Left lung (tissue), 10 donors: ENCODE data around the gene SDHB. TPM values are rescaled to one million over a fixed set of nuclear protein-coding genes. Genes with fewer than 3 reads are reported as not detected.

Experiments
- ATAC-seq: fragments of 200-7000 bp; cut with Tn5 transposase; one replicate; pipeline ENCODE4 v1.9.1; 2020; ENCODE audit warnings: moderate library complexity
- DNase-seq, 4 donors: peaks; one replicate each; pipeline ENCODE4 v3.0.0-alpha.2; 2013 to 2020
- H3K27ac ChIP-seq, 2 donors: fragments of 200-600 bp; sonication (generic) in 1 of 2; one replicate each; pipeline versions ENCODE4 v1.5.0 to v1.8.0; 2020 to 2021
- H3K27me3 ChIP-seq, 2 donors: fragments of 200-600 bp; sonication (generic) in 1 of 2; one replicate each; pipeline versions ENCODE4 v1.5.0 to v1.8.0; 2020 to 2021
- H3K36me3 ChIP-seq, 2 donors: fragments of 200-600 bp; sonication (generic) in 1 of 2; one replicate each; pipeline versions ENCODE4 v1.5.0 to v1.8.0; 2020 to 2021
- H3K4me1 ChIP-seq, 2 donors: fragments of 200-600 bp; one replicate each; pipeline ENCODE4 v1.8.0; 2021
- H3K4me3 ChIP-seq, 2 donors: fragments of 200-600 bp; sonication (generic) in 1 of 2; one replicate each; pipeline versions ENCODE4 v1.5.0 to v1.8.0; 2020 to 2021; ENCODE audit warnings: mild to moderate bottlenecking in 1 of 2
- H3K9me3 ChIP-seq, 2 donors: fragments of 200-600 bp; sonication (generic) in 1 of 2; one replicate each; pipeline versions ENCODE4 v1.5.0 to v1.8.0; 2020 to 2021
- intact Hi-C, 2 donors: fragments of 100-400 bp; cut with DNase I; formaldehyde crosslinking; loops; one replicate each; pipeline versions ENCODE4 v1.11.2 to v1.14.2; 2022
- polyA plus RNA-seq, 6 donors: library from polyadenylated mRNA; unstranded; fragments of 120-200 nt; gene quantifications; one replicate each; pipeline ENCODE4 v1.2.1, GENCODE V29; 2013; ENCODE audit not compliant: insufficient read length in 6 of 6
- total RNA-seq, 2 donors: library from RNA; stranded (reverse); fragmentation: NEBNext Ultra II Directional; extraction: Animal tissue kit (Norgen Biotek cat#: 25700); gene quantifications; one replicate each; pipeline ENCODE4 v1.2.1, GENCODE V29; 2021
- TF ChIP-seq, protein P1 (sequence below), 2 donors: fragments of 200-600 bp; sonication (generic) in 1 of 2; IDR thresholded peaks; one replicate each; pipeline versions ENCODE4 v1.5.0 to v1.8.0; 2021; ENCODE audit warnings: antibody characterized with exemption in 2 of 2
- donor health status: DM: no; HTN: yes; CAD: no.
- donor health status: DM: no; HTN: no; CAD: no.

The SDHB gene
- total and polyA plus RNA-seq, 8 donors: 86.8 to 110 (median 98.1) TPM

DNA sequence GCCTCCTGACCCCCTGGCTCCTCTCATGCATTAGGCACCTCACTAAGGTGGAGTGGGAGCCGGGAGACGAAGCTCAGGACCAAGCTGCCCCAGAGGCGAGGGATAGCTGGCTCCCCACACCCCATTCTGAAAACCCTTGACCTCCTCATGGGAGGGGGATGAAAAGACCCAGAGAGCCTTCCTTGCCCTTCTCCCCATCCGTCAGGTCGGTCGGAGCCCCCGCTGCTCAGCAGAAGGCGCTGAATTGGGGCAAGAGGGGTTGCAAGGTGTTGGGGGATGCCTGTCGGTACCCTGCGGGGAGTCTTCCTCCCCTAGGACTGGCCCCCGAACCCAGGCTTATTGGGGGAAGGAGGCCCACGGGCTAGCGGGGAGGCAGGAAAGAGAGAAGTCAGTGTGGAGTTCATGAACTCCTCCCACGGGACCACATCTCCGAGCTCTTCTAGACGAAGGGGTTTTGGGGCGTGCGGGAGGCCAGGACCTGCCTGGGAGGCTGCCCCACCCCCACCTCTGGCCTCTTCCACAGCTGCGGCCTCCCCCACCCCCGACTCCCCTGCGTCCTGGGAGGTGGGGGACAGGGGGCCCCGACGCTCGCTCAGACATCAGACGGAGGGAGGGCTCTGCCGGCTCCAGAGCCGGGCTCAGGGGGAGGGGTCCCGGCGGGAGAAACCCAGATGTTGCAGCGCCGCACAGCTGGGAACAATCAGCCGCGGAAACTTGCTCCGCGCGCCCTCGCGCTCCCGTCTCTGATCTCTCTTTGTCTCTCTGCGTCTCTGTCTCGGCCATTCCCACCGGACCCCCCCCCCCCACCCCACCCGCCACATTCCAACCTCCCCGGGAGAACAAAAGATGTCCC lies 74.1 kb downstream of the SDHB start:
- H3K4me3 ChIP-seq: peak overlapping the region; percentile 25
- H3K4me1 ChIP-seq: peaks cover 6 to 14% of the 10 kb centered on the region in 2 donors
- intact Hi-C loops: no loop called here
- no peaks in the 10 kb centered on the region for H3K36me3 ChIP-seq
- ATAC-seq (peak; percentile 28), DNase-seq (peak in 2 of 4 donors; percentile 72 to 87)
- H3K27ac ChIP-seq: peak overlapping the region in 1 of 2 donors; percentile 72
- H3K9me3 ChIP-seq: no peaks in the 10 kb centered on the region
- H3K27me3 ChIP-seq: peaks cover 0 to 48% of the 10 kb centered on the region in 2 donors
- TF ChIP-seq, protein P1, sequence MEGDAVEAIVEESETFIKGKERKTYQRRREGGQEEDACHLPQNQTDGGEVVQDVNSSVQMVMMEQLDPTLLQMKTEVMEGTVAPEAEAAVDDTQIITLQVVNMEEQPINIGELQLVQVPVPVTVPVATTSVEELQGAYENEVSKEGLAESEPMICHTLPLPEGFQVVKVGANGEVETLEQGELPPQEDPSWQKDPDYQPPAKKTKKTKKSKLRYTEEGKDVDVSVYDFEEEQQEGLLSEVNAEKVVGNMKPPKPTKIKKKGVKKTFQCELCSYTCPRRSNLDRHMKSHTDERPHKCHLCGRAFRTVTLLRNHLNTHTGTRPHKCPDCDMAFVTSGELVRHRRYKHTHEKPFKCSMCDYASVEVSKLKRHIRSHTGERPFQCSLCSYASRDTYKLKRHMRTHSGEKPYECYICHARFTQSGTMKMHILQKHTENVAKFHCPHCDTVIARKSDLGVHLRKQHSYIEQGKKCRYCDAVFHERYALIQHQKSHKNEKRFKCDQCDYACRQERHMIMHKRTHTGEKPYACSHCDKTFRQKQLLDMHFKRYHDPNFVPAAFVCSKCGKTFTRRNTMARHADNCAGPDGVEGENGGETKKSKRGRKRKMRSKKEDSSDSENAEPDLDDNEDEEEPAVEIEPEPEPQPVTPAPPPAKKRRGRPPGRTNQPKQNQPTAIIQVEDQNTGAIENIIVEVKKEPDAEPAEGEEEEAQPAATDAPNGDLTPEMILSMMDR (IDR thresholded peaks at IDR 0.05): no peak

DNA sequence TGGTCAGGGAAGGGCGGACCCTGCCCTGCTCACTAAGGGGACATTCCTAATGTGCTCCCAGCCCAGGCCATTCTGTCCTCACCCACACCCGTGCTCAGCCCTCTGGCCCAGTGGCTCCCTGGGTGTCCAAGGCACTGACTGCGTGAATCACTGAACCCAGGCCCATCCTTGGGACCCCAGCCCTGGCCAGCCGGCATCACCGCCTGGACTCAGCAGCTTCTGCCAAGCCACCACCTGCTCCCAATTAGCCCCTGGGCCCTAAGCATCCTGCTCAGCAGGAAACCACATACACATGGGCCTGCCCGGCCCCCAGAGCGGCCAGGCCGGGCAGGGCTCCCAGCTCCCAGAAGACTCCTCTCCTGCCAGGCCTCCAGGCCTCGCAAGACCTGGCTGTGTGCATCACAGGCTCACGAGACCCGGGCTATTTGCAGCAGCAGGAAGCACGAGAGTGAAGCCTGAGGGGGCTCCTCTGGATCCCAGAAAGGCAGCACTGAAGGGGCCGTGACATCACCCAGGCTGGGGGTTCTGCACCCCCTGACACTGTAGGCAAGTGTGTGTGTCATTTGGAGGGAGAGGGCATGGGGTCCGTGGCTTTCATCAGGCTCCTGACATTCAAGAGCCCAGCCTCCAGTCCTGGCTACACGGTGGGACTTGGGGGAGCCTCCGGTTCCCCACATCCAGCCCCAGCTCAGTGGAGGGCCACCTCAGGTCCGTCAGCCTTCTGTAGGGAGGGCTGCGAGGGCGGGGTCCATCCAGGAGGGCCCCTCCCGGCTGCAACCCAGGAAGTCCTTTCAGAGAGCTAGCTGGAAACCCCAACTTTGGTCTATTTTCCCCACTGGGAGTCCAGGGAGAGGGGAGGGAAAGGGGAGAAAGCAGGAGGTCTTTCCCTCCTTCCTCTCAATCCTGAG lies 75.0 kb downstream of the SDHB start:
- H3K9me3 ChIP-seq: no peaks in the 10 kb centered on the region
- peak overlapping the region; percentile 25 for H3K4me3 ChIP-seq
- peak; percentile 59 for ATAC-seq
- H3K4me1 ChIP-seq: peaks cover 6 to 14% of the 10 kb centered on the region in 2 donors
- no peaks in the 10 kb centered on the region for H3K36me3 ChIP-seq
- H3K27ac ChIP-seq: peak overlapping the region in 1 of 2 donors; percentile 72
- peaks cover 0 to 48% of the 10 kb centered on the region in 2 donors for H3K27me3 ChIP-seq
- intact Hi-C loops: no loop called here
- peak in 3 of 4 donors; percentile 59 to 86 (median 69) for DNase-seq
- TF ChIP-seq, protein P1 (IDR thresholded peaks at IDR 0.05): no peak

DNA sequence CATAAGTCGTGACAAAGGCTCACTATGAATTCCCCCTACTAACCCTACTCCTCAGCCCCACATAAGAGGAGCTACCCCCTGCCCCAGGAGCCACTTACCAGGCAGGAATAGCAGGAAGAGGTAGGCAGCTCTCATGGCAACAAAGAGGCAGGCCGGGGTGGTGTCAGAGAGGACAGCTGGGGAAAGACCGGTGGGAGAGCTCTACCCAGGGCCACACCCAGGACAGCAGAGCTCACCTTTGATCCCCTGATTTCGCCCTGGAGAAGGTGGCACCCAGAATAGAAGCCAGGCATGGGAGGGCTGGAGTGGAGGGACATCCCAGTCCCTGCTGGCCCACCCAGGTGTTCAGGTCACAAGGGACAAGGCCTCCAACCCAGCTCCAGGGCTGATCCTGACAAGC lies 75.7 kb downstream of the SDHB start:
- peaks cover 6 to 14% of the 10 kb centered on the region in 2 donors for H3K4me1 ChIP-seq
- DNase-seq (no peak), ATAC-seq (no peak)
- peaks cover 0 to 47% of the 10 kb centered on the region in 2 donors for H3K27me3 ChIP-seq
- no peaks in the 10 kb centered on the region for H3K9me3 ChIP-seq
- H3K27ac ChIP-seq: no peak overlapping the region
- H3K36me3 ChIP-seq: no peaks in the 10 kb centered on the region
- no peak overlapping the region for H3K4me3 ChIP-seq
- intact Hi-C loops: no loop called here
- TF ChIP-seq, protein P1 (IDR thresholded peaks at IDR 0.05): no peak

DNA sequence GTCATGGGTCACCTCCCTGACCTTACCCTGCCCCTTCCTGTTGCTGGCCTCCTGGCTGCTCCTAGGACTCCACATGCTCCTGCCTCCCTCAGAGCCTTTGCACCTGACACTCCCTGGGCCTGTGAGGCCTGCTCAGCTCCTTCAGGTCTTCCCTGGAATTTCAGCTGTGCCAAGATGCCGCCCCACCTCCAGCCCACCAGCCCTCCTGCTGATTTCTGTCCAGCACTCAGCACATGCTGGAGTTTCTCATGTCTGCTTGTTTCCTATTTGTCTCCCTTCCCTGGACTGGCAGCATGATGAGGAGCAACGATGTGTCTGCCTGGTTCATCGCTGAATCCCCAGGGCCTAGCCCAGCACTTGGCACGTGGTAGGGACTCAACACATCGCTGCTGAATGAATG lies 76.5 kb downstream of the SDHB start:
- TF ChIP-seq, protein P1 (IDR thresholded peaks at IDR 0.05): no peak
- H3K9me3 ChIP-seq: no peaks in the 10 kb centered on the region
- no peak for DNase-seq
- H3K27ac ChIP-seq: no peak overlapping the region
- H3K36me3 ChIP-seq: no peaks in the 10 kb centered on the region
- H3K4me1 ChIP-seq: peaks cover 6 to 14% of the 10 kb centered on the region in 2 donors
- intact Hi-C loops: no loop called here
- no peak overlapping the region for H3K4me3 ChIP-seq
- no peak for ATAC-seq
- H3K27me3 ChIP-seq: peaks cover 0 to 39% of the 10 kb centered on the region in 2 donors
